Activated gamma-delta T cell (primary cell): ENCODE measurements around the gene SMLR1.
"Not testable (repeated sequence)": the region's sequence is repeated elsewhere in the genome, so short reads cannot be mapped to it uniquely, and the experiment has no call there.

ENCODE experiments used
- DNase-seq: peaks from one replicate; lab custom pipeline; 2025; lab: John Stamatoyannopoulos, UW
- total RNA-seq, 2 donors: gene quantifications; one replicate each; lab custom pipeline; 2026; lab: John Stamatoyannopoulos, UW

Gene SMLR1
- total RNA-seq = 0 to 0.09 reads per million in 2 donors

- DNase-seq = no peak
Measured at GRCh38 chr6:130827247-130828149, at the start of gene SMLR1. Gene SMLR1 (plus strand): TSS chr6:130827406. CDS start chr6:130827414, 8 bp downstream.

- DNase-seq = no peak
Measured at GRCh38 chr6:130778946-130779657, 48.1 kb upstream of the SMLR1 start.

- DNase-seq = no peak
Measured at GRCh38 chr6:130779658-130780033, 47.6 kb upstream of the SMLR1 start.

- DNase-seq = no peak
Measured at GRCh38 chr6:130780122-130780521, 47.1 kb upstream of the SMLR1 start.

GRCh38 chr6:130781557-130781956 lies 45.6 kb upstream of the SMLR1 start:
- DNase-seq = no peak

- no peak for DNase-seq
Measured at GRCh38 chr6:130783416-130784107, 43.6 kb upstream of the SMLR1 start.

GRCh38 chr6:130787726-130788500 lies 39.3 kb upstream of the SMLR1 start:
- DNase-seq = no peak

GRCh38 chr6:130788954-130789353 lies 38.3 kb upstream of the SMLR1 start:
- DNase-seq = no peak

GRCh38 chr6:130794010-130794697 lies 33.1 kb upstream of the SMLR1 start:
- DNase-seq = no peak

- DNase-seq = no peak
Measured at GRCh38 chr6:130794738-130795137, 32.5 kb upstream of the SMLR1 start.

- no peak for DNase-seq
Measured at GRCh38 chr6:130796313-130796905, 30.8 kb upstream of the SMLR1 start.

GRCh38 chr6:130797061-130797460 lies 30.1 kb upstream of the SMLR1 start:
- DNase-seq = no peak

- DNase-seq = not testable (repeated sequence)
Measured at GRCh38 chr6:130801368-130801767, 25.8 kb upstream of the SMLR1 start.

GRCh38 chr6:130810307-130811030 lies 16.7 kb upstream of the SMLR1 start:
- no peak for DNase-seq

- DNase-seq = no peak
Measured at GRCh38 chr6:130811932-130812331, 15.3 kb upstream of the SMLR1 start.

- no peak for DNase-seq
Measured at GRCh38 chr6:130814506-130814905, 12.7 kb upstream of the SMLR1 start.

- no peak for DNase-seq
Measured at GRCh38 chr6:130815200-130816071, 11.8 kb upstream of the SMLR1 start.

- no peak for DNase-seq
Measured at GRCh38 chr6:130822736-130823135, 4.5 kb upstream of the SMLR1 start.
